ENCODE measurements around the gene CTU2.

CTU2 gene

DNA sequence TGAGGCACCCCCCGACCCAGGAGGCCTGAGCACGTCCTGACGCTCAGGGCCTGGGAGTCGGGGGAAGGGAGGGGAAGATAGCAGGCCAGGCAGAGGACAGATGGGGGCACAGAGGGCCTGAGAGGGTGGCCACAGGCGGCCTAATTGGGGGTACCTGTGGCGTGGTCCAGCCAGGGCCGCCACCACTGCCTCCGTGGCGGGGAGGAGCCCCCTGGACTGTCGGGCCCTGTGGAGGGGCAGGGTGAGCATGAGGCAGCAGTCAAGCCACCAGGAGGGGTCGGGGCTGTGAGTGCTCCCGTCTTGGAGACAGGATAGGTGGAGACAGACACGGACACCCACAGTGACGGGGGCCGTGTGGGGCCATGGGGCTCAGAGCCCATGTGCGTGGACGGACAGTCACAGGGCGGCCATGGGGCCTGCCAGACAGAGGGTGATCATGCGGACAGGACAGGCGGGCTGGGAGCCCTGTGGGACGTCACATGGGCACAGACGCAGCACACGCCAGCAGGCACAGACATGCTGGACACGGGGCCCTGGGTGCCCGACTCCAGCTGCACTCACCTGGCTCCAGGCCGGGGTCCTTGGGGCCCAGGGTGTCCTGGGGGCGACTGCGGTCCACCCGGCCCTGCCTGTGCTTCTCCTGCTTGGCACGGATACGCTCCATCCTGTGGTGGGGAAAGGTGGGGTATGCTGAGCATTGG lies 18.7 kb downstream of the CTU2 start:
- no peaks in the 10 kb centered on the region; the same call in 1 of the 2 replicates for H3K27me3 ChIP-seq (ENCODE audit: insufficient read depth, low read length)
- H3K4me1 ChIP-seq (ENCODE audit: insufficient read depth, low read length, severe bottlenecking) = no peaks in the 10 kb centered on the region
- H3K27ac ChIP-seq (ENCODE audit: low read depth, low read length, poor library complexity, severe bottlenecking) = no peak overlapping the region
- no peak overlapping the region for H2AFZ ChIP-seq (ENCODE audit: low read length)
- no peaks in the 10 kb centered on the region for H4K20me1 ChIP-seq (ENCODE audit: insufficient read depth, low read length)
- no peaks in the 10 kb centered on the region for H3K79me2 ChIP-seq (ENCODE audit: insufficient read depth, low read length)
- no peak overlapping the region for H3K9ac ChIP-seq (ENCODE audit: low read length)
- H3K9me2 ChIP-seq (ENCODE audit: low read depth, low read length) = no peaks in the 10 kb centered on the region
- no peak overlapping the region for H3K4me2 ChIP-seq (ENCODE audit: low read length)
- H3K4me3 ChIP-seq (ENCODE audit: low read depth, low read length, poor library complexity, severe bottlenecking) = no peak overlapping the region
- no peaks in the 10 kb centered on the region for H3K9me3 ChIP-seq (ENCODE audit: low read length)
- H3F3A ChIP-seq (ENCODE audit: insufficient read depth, low read length) = no peaks in the 10 kb centered on the region
- peaks cover 9% of the 10 kb centered on the region; the same call in 1 of the 2 replicates for H3K36me3 ChIP-seq (ENCODE audit: insufficient read depth, low read length)
- TF ChIP-seq, protein P1, sequence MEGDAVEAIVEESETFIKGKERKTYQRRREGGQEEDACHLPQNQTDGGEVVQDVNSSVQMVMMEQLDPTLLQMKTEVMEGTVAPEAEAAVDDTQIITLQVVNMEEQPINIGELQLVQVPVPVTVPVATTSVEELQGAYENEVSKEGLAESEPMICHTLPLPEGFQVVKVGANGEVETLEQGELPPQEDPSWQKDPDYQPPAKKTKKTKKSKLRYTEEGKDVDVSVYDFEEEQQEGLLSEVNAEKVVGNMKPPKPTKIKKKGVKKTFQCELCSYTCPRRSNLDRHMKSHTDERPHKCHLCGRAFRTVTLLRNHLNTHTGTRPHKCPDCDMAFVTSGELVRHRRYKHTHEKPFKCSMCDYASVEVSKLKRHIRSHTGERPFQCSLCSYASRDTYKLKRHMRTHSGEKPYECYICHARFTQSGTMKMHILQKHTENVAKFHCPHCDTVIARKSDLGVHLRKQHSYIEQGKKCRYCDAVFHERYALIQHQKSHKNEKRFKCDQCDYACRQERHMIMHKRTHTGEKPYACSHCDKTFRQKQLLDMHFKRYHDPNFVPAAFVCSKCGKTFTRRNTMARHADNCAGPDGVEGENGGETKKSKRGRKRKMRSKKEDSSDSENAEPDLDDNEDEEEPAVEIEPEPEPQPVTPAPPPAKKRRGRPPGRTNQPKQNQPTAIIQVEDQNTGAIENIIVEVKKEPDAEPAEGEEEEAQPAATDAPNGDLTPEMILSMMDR (IDR thresholded peaks at IDR 0.05; ENCODE audit: low read length) = no peak
- TF ChIP-seq EZH2 (IDR thresholded peaks at IDR 0.05; ENCODE audit: borderline replicate concordance, low read length) = no peak

DNA sequence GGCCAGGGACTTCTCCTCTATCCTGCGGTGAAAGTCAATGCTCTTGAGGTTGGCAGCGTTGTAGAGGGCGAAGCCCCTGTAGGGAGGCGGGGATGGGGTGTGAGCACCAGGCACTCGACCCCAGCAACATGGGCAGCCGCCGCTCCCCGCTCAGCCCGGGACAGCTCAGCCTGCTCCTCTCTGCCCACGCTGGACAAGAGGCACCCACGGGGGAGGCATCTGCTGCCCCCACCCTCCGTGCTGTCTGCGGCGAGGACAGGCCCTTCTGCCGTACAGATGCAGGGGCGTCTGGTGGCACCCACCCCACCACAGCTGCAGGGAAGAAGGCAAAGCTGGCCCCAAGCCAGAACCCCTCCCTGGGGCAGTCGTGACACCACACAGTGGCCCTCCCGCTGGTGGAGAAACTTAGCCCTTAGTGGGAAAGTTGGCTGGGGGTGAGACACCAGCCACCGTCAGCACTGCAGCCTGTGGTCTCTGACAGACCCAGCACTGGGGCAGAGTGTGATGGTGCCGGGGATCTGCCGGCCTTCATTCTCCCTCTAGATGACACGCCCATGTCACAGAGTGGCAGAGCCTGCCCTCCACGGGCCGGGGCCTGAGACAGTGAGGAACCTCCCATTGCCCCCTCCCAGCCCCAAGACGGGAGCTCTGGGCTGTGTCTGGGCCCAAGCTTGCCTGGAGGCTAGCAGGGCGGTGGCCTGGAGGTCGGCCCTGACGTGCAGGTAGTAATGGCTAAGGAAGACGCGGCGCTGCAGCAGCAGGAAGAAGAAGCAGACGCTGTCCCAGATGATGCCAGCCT lies 19.5 kb downstream of the CTU2 start:
- TF ChIP-seq, protein P1 (IDR thresholded peaks at IDR 0.05; ENCODE audit: low read length) = no peak
- TF ChIP-seq EZH2 (IDR thresholded peaks at IDR 0.05; ENCODE audit: borderline replicate concordance, low read length) = no peak
- H3K79me2 ChIP-seq (ENCODE audit: insufficient read depth, low read length) = no peaks in the 10 kb centered on the region
- H3F3A ChIP-seq (ENCODE audit: insufficient read depth, low read length) = no peaks in the 10 kb centered on the region
- no peaks in the 10 kb centered on the region; the same call in 1 of the 2 replicates for H3K27me3 ChIP-seq (ENCODE audit: insufficient read depth, low read length)
- peaks cover 9% of the 10 kb centered on the region; the same call in 1 of the 2 replicates for H3K36me3 ChIP-seq (ENCODE audit: insufficient read depth, low read length)
- no peaks in the 10 kb centered on the region for H3K4me1 ChIP-seq (ENCODE audit: insufficient read depth, low read length, severe bottlenecking)
- H3K4me2 ChIP-seq (ENCODE audit: low read length) = no peak overlapping the region
- no peak overlapping the region for H3K4me3 ChIP-seq (ENCODE audit: low read depth, low read length, poor library complexity, severe bottlenecking)
- H3K27ac ChIP-seq (ENCODE audit: low read depth, low read length, poor library complexity, severe bottlenecking) = no peak overlapping the region
- H3K9ac ChIP-seq (ENCODE audit: low read length) = no peak overlapping the region
- no peaks in the 10 kb centered on the region for H3K9me2 ChIP-seq (ENCODE audit: low read depth, low read length)
- H3K9me3 ChIP-seq (ENCODE audit: low read length) = no peaks in the 10 kb centered on the region
- no peak overlapping the region for H2AFZ ChIP-seq (ENCODE audit: low read length)
- no peaks in the 10 kb centered on the region for H4K20me1 ChIP-seq (ENCODE audit: insufficient read depth, low read length)

DNA sequence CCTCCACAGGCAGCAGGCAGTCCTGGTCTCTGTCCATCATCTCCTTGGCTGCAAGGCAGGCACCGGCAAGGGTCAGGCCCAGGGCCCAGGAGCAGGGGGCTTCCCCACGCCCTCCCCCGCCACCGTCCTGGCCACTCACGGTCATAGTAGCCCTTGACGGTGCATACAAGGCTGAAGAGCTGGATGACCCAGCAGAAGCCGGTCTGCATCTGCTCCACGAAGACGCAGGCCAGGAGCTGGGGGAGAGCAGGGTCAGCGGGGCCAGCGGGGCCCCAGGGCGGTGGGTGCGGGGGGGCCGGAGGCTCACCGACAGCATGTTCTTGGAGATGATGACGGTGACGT lies 20.1 kb downstream of the CTU2 start:
- H3K27me3 ChIP-seq (ENCODE audit: insufficient read depth, low read length) = no peaks in the 10 kb centered on the region; the same call in 1 of the 2 replicates
- no peaks in the 10 kb centered on the region for H3K9me2 ChIP-seq (ENCODE audit: low read depth, low read length)
- no peaks in the 10 kb centered on the region for H3K4me1 ChIP-seq (ENCODE audit: insufficient read depth, low read length, severe bottlenecking)
- peaks cover 9% of the 10 kb centered on the region; the same call in 1 of the 2 replicates for H3K36me3 ChIP-seq (ENCODE audit: insufficient read depth, low read length)
- H3K27ac ChIP-seq (ENCODE audit: low read depth, low read length, poor library complexity, severe bottlenecking) = no peak overlapping the region
- TF ChIP-seq EZH2 (IDR thresholded peaks at IDR 0.05; ENCODE audit: borderline replicate concordance, low read length) = no peak
- TF ChIP-seq, protein P1 (IDR thresholded peaks at IDR 0.05; ENCODE audit: low read length) = no peak
- no peak overlapping the region for H2AFZ ChIP-seq (ENCODE audit: low read length)
- no peaks in the 10 kb centered on the region for H3K79me2 ChIP-seq (ENCODE audit: insufficient read depth, low read length)
- H3K4me2 ChIP-seq (ENCODE audit: low read length) = no peak overlapping the region
- H4K20me1 ChIP-seq (ENCODE audit: insufficient read depth, low read length) = no peaks in the 10 kb centered on the region
- no peaks in the 10 kb centered on the region for H3F3A ChIP-seq (ENCODE audit: insufficient read depth, low read length)
- no peaks in the 10 kb centered on the region for H3K9me3 ChIP-seq (ENCODE audit: low read length)
- H3K4me3 ChIP-seq (ENCODE audit: low read depth, low read length, poor library complexity, severe bottlenecking) = no peak overlapping the region
- no peak overlapping the region for H3K9ac ChIP-seq (ENCODE audit: low read length)
